ENCODE measurements around the gene COPG1.

- TF ChIP-seq, protein P1, sequence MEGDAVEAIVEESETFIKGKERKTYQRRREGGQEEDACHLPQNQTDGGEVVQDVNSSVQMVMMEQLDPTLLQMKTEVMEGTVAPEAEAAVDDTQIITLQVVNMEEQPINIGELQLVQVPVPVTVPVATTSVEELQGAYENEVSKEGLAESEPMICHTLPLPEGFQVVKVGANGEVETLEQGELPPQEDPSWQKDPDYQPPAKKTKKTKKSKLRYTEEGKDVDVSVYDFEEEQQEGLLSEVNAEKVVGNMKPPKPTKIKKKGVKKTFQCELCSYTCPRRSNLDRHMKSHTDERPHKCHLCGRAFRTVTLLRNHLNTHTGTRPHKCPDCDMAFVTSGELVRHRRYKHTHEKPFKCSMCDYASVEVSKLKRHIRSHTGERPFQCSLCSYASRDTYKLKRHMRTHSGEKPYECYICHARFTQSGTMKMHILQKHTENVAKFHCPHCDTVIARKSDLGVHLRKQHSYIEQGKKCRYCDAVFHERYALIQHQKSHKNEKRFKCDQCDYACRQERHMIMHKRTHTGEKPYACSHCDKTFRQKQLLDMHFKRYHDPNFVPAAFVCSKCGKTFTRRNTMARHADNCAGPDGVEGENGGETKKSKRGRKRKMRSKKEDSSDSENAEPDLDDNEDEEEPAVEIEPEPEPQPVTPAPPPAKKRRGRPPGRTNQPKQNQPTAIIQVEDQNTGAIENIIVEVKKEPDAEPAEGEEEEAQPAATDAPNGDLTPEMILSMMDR (IDR thresholded peaks at IDR 0.05) = no peak
- TF ChIP-seq POLR2A (IDR thresholded peaks at IDR 0.05) (no peak), EP300 (IDR thresholded peaks at IDR 0.05; ENCODE audit: low read depth) (no peak)
Observed at GRCh38 chr3:129324855-129325254, 75.4 kb downstream of the COPG1 start.
